Coronary artery (tissue), 2 donors: Measurements from ENCODE around the gene SLC28A3.

Source experiments
- DNase-seq: peaks from one replicate; pipeline ENCODE4 v3.0.0-alpha.2; 2017; ENCODE audit warnings: low spot score
- H3K27ac ChIP-seq, 2 donors: fragments of 200-600 bp; sonication (generic); one replicate each; pipeline ENCODE4 v1.5.1; 2016 to 2019
- H3K4me3 ChIP-seq: fragments of 200-600 bp; sonication (generic); 2 replicates; pipeline ENCODE4 v1.5.1; 2016; ENCODE audit warnings: mild to moderate bottlenecking, moderate library complexity
- CTCF ChIP-seq: fragments of 200-600 bp; sonication (generic); IDR thresholded peaks from one replicate; pipeline ENCODE4 v1.5.1; 2019; ENCODE audit warnings: antibody characterized with exemption

SLC28A3 gene

GRCh38 chr9:84382720-84383119 lies 42.2 kb upstream of the SLC28A3 start:
- DNase-seq = no peak
- no peak overlapping the region for H3K4me3 ChIP-seq
- H3K27ac ChIP-seq = no peak overlapping the region
- TF ChIP-seq CTCF = no peak

DNA sequence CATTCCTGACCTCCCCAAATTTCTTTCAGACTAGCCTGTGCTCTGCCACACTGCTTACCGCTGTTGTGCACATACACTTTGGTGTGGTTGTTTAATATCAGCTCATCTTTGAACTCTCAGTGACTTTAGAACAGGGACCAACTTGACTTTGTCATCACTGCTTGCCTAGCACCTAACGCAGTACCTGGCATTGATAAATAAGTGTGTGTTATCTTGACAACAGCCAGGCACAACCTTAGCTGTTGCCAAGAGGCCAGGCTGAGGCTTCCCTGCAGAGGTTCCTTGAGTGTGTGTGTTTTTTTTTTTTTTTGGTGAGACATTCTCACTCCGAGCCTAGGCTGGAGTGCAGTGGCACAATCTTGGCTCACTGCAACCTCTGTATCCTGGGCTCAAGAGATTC lies 41.0 kb upstream of the SLC28A3 start:
- Histone ChIP-seq H3K27ac (no peak overlapping the region), H3K4me3 (no peak overlapping the region)
- no peak for DNase-seq
- no peak for TF ChIP-seq CTCF

GRCh38 chr9:84379740-84380139 lies 39.2 kb upstream of the SLC28A3 start:
- TF ChIP-seq CTCF = no peak
- no peak for DNase-seq
- no peak overlapping the region for H3K27ac ChIP-seq
- H3K4me3 ChIP-seq = no peak overlapping the region

- TF ChIP-seq CTCF = no peak
- no peak for DNase-seq
- H3K4me3 ChIP-seq = no peak overlapping the region
- no peak overlapping the region for H3K27ac ChIP-seq
Measured at GRCh38 chr9:84375954-84376353, 35.4 kb upstream of the SLC28A3 start.

- Histone ChIP-seq H3K4me3 (no peak overlapping the region), H3K27ac (no peak overlapping the region)
- TF ChIP-seq CTCF = no peak
- no peak for DNase-seq
Measured at GRCh38 chr9:84374516-84374915, 34.0 kb upstream of the SLC28A3 start.

DNA sequence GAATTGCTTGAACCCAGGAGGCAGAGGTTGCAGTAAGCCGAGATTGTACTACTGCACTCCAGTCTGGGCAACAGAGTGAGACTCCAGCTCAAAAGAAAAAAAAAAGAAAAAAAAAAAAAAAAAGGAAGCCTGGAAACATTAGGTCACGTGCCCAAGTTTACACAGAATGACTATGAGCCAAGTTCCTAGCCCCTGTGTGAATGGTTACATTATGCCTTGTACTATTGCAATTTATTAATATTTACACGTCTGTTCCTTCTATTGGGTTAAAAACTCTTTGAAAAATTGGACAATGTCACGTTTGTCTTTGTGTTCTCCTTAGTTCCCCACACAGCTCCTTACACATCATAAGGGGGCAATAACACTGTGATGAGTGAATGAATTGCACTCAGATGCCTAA lies 33.5 kb upstream of the SLC28A3 start:
- no peak for TF ChIP-seq CTCF
- Histone ChIP-seq H3K27ac (no peak overlapping the region), H3K4me3 (no peak overlapping the region)
- DNase-seq = no peak

DNA sequence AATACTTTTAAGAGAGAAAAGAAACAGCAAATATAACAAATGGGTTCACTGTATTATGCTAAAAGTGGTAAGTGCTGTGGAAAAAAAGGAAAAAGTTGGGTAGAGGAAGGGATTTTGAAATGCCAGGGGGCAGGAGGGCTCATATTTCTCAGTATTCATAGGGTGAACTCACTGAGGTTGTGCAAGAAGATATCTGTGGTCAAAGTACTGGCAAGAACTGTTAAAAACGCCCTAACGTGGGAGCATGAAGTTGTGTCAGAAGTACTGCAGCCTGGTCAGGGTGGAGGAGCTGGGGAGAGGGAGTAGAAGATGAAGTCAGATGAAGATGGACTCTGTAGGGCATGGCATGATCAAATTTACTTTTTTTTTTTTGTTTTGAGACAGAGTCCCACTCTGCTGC lies 31.2 kb upstream of the SLC28A3 start:
- no peak overlapping the region for H3K4me3 ChIP-seq
- H3K27ac ChIP-seq = peak overlapping the region in 1 of 2 donors; percentile 77
- TF ChIP-seq CTCF = no peak
- DNase-seq = peak; percentile 77
